Uterus (tissue), 2 donors: ENCODE data around the gene PEMT.

Source experiments
- CTCF ChIP-seq, 4 experiments: fragments of 200-600 bp in 2 of 4; fragments of 450-650 bp in 2 of 4; sonication (generic) in 2 of 4; IDR thresholded peaks; one replicate each; pipeline ENCODE4 v1.5.1; 2016 to 2019; ENCODE audit warnings: antibody characterized with exemption in 4 of 4, mild to moderate bottlenecking in 2 of 4, moderate library complexity in 1 of 4
- POLR2A ChIP-seq, 2 donors: fragments of 450-650 bp; IDR thresholded peaks; one replicate each; pipeline ENCODE4 v1.6.1; 2016; ENCODE audit warnings: antibody characterized with exemption in 2 of 2, mild to moderate bottlenecking in 1 of 2, moderate library complexity in 1 of 2

GRCh38 chr17:17469358-17469757 lies 122.2 kb downstream of the PEMT start:
- TF ChIP-seq CTCF (IDR thresholded peaks at IDR 0.05) (no peak), POLR2A (IDR thresholded peaks at IDR 0.05) (no peak)
